DMS114 treated with DMSO at 0.1 percent for 48 hours (cell line): ENCODE data around the gene SIPA1L3.
A peak's percentile ranks its signal among the peaks of the same experiment; 100 is the strongest.

Experiments used
- DNase-seq: peaks from one replicate; lab custom pipeline; 2025; ENCODE audit not compliant: unreplicated experiment; lab: John Stamatoyannopoulos, UW

SIPA1L3 gene

GRCh38 chr19:38142176-38143035, 235.4 kb downstream of the SIPA1L3 start:
- peak; percentile 65 for DNase-seq

DNA sequence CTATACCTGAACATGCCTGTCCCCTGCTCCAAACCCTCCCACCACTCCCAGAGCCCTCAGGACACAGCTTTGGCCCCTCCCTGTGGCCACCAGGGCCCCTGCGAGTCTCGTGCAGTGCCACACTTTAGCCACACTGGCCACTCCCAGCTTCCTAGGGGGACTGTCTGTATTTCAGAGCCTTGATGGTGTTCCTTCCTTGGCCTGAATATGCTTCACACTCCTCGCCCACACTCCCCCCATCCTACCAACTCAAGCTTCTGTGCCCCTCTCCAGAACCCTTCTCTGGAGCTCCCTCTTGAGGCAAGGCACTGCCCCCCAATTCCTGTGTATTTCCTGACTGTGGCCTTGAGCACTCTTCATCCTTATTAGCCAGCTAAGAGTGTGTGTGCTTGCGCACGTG, 236.8 kb downstream of the SIPA1L3 start:
- no peak for DNase-seq

- no peak for DNase-seq
Observed at GRCh38 chr19:38144667-38145066, 237.7 kb downstream of the SIPA1L3 start.

DNA sequence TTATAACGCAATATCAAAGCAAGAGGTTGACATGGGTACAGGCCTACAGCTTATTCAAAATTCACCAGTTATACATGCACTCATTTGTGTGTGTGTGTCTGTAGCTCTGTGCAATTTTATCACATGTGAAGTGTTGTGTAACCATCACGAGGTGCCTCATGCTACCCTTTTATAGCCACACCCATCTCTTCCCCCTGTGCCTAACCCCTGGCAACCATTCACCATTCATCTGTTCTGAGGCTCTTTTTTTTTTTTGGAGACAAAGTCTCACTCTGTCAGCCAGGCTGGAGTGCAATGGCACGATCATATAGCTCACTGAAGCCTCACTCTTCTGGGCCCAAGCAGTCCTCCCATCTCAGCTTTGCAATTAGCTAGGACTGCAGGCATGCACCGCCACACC, 238.6 kb downstream of the SIPA1L3 start:
- no peak for DNase-seq

DNA sequence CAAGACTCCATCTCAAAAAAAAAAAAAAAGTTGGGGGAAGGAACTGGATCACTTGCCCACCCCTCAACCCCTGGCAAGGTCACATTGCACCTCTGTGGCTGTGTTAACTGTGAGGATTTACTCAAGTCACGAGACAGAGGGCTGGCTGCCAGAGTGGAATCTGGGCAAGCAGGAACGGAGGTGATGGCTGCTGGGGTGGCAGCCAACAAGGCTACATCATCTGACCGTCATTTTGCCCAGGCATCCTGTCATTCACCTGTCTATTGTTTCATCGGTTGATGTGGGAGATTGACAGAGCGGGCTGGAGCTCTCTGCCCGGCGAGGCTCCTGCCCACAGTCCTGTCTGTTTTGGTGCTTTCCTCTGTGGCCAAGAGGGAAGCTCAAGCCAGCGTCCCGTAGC, 241.3 kb downstream of the SIPA1L3 start:
- DNase-seq = no peak

DNA sequence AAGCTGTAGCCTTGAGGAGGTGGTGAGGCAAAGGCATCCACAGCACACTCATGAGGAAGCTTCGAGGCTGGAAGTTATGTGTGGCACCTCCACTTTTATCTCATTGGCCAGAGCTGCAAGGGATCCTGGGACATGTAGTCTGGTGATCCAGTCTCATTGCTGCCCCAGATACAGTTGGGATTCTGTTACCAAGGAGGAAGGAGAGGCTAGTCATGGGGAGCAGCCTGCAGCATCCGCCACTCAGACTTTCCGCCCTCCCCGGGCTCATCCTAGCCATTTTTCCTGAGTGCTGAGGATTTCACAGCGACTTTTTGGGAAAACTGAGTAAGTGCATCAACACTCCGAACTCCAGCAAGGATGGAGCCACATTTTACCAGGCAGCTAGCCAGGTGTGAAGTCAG, 242.7 kb downstream of the SIPA1L3 start:
- DNase-seq = no peak

DNA sequence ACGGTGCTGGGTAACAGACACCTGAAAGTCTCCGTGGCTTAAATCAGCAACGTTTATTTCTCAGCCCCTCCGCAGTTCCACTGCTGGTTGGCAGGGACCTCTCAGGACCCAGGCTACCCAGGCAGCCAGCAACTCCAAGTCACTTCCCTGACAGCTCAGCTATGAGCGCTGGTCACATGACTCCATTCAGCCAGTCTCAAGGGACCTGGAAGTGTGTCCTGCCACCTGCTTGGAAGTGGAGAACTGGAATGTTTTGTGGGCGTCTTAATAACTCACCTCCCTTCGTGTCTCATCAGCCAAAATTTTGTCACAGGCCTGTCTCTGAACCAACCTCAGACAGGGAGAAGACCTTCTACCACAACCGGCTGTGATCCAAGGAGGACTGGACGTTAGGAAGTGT, 244.2 kb downstream of the SIPA1L3 start:
- DNase-seq = no peak

DNA sequence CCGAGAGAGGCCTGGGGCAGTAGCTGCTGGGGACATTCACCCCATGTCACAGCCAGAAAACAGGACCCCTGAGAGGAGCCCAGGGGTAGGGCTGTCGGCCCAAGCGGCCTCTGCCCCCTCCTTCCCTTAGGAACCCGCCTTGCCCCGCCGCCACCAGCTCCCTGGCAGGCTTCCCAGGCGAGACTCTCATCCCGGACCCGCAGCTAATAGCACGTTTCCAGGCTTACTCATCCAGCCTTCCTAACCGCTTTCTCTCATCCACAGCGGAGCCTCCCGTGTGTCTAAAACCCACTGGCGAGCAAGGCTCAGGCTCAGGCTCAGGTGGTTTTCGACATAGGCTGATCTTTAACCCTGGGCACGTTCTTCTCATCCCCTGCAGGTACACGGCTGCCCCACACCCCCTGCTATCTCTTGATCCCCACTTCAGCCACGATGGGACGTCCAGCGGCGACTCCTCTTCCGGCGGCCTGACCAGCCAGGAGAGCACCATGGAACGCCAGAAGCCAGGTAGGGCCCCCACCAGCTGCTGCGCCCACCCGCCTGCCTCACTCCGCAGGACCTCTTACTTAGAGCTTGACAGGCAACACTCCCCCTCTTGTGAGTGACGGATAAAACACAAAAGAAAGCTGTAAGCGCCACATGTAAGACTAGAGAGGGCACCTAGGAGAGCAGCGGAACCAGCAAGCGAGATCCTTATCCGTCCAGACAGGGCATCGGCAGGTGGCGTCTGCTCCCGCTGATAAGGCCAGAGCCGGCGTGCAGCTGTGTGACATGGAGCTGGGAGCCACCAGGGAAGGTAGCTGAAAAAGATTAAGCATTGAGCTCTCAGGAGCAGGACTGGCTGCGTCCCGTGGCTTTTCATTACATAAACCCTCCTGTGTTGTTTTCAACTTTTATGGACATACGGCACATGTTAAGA, 245.7 kb downstream of the SIPA1L3 start:
- no peak for DNase-seq

DNA sequence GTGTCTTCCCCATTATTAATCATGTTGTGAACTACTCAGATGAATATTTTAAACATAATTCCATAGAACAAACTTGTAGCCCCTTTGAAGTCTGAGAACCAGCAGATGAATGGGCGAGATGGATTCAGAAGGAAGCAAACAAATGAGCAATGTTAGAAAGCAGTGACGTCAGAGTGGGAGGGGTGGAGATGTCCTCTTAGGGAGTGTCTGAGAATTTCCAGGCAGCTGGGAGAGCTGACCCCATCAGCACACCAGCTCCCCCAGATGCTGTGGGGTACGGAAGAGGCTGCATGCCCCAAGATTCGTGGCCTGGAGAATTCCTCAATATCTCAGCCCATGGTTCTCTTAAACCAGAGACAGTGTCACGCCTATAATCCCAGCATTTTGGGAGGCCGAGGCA, 248.4 kb downstream of the SIPA1L3 start:
- no peak for DNase-seq

DNA sequence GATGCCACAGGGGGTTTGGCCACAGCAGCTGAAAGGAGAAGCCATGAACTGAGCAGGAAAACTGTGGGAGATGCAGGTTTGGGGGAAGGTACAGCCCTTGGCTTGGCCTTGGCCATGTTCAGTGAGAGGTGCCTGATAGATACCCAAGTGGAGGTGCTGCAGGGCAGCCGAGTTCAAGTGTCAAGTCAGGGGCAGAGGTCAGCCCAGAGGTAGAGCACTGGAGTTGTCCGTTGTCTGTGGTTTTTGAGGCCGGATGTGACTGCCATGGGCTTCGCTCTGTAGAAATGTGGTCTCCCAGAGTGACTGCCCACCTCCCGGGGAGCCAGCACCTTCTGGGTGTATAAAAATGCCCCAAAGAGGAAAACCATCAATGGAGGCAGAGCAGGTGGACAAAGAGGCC, 251.7 kb downstream of the SIPA1L3 start:
- DNase-seq = no peak

GRCh38 chr19:38162094-38162493, 255.1 kb downstream of the SIPA1L3 start:
- DNase-seq = no peak

DNA sequence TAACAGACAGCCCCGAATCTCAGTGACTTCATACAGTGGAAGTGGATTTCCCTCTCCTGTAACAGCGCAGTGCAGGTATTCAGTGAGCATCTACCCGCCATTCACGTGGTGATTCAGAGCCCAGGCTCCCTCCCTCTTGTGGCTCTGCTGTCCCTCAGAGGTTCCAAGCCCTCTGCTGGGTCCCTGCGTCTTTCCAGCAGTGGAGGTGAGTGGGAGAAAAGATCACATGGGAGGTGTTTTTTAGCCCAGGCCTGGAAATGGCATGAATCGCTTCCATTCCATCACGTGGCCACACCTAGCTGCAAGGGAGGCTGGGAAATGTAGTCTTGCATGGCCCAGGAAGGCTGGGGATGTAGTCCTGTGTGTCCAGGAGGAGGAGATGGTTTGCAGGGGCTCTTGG, 255.6 kb downstream of the SIPA1L3 start:
- no peak for DNase-seq

GRCh38 chr19:38163419-38164290, 256.6 kb downstream of the SIPA1L3 start:
- no peak for DNase-seq

DNA sequence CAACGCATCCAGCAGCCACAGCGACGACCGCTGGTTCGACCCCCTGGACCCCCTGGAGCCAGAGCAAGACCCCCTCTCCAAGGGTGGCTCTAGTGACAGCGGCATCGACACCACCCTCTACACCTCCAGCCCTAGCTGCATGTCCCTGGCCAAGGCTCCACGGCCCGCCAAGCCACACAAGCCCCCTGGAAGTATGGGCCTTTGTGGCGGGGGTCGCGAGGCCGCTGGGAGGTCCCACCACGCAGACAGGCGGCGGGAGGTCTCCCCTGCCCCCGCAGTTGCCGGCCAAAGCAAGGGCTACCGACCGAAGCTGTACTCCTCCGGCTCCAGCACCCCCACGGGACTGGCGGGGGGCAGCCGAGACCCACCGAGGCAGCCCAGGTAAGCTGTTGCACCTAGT, 257.5 kb downstream of the SIPA1L3 start:
- no peak for DNase-seq

DNA sequence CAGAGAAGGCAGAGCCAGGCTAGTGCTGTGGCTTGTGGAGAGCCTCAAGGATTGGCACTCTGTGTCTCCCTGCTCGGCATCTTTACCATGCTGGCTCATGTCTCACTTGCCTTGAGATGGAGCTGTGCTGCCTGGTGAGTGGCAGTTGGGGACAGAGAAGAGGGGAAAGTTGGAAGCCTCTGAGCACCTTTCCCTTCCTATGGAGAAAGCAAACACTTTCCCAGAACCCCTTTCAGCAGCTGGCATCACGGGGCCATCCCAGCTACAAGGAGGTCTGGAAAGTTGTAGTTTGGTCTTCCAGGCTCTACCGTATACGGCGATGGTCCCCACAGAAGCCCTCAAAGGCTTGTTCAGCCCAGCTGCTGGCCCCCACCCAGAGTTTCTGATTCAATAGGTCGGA, 258.3 kb downstream of the SIPA1L3 start:
- no peak for DNase-seq

GRCh38 chr19:38168637-38169036, 261.6 kb downstream of the SIPA1L3 start:
- no peak for DNase-seq

DNA sequence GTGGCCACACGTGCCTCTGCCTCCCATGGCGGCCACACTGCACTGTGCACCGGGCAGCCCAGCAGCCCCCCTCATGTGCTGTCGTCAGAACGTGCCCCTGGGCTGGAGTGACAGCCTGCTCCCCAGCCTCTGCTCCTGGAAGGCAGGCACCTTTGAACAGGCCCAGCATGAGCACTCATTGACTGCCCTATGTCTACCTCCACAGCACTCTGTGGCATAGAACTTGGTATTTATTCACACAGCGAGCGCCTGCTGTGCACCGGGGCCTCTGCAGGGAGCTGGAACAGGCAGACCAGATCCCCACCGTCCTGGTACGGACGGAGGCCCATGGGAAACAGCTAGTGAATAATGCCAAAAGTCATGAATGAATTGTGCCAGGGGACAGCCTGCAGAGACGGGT, 263.3 kb downstream of the SIPA1L3 start:
- no peak for DNase-seq

- DNase-seq = no peak
Observed at GRCh38 chr19:38172001-38172400, 265.0 kb downstream of the SIPA1L3 start.

- DNase-seq = no peak
Observed at GRCh38 chr19:38173291-38174041, 266.5 kb downstream of the SIPA1L3 start.

GRCh38 chr19:38175422-38175821, 268.4 kb downstream of the SIPA1L3 start:
- DNase-seq = no peak
